HFFc6 (cell line): Measurements from ENCODE around the gene SIPA1L3. TPM values are rescaled to one million over a fixed set of nuclear protein-coding genes. Genes with fewer than 3 reads are reported as not detected.

Source experiments
- DNase-seq: peaks from one replicate; pipeline ENCODE4 v3.0.0-alpha.2; 2018
- H3K27ac Mint-ChIP-seq: 2 replicates; pipeline ENCODE4 v1.8.0; 2020; ENCODE audit warnings: mild to moderate bottlenecking, mixed read lengths
- H3K27me3 Mint-ChIP-seq: 2 replicates; pipeline ENCODE4 v1.8.0; 2021; ENCODE audit warnings: mild to moderate bottlenecking, moderate library complexity, mixed read lengths; ENCODE audit not compliant: insufficient read depth
- H3K36me3 Mint-ChIP-seq: 2 replicates; pipeline ENCODE4 v1.8.0; 2021; ENCODE audit warnings: low read depth, mixed read lengths
- H3K4me1 Mint-ChIP-seq: 2 replicates; pipeline ENCODE4 v1.8.0; 2020; ENCODE audit warnings: low read depth, mixed read lengths
- H3K4me3 Mint-ChIP-seq: 2 replicates; pipeline ENCODE4 v1.8.0; 2020; ENCODE audit warnings: mild to moderate bottlenecking, moderate library complexity, mixed read lengths
- H3K9me3 Mint-ChIP-seq: 2 replicates; pipeline ENCODE4 v1.8.0; 2020; ENCODE audit warnings: mild to moderate bottlenecking, mixed read lengths
- CTCF ChIP-seq: fragments of 200-600 bp; sonication (generic); IDR thresholded peaks from 2 replicates; pipeline ENCODE4 v1.5.0; 2021; ENCODE audit warnings: antibody characterized with exemption, mild to moderate bottlenecking
- total RNA-seq, 6 experiments: library from RNA; stranded (reverse); fragmentation: NEBNext Ultra II Directional; extraction: Animal tissue kit (Norgen Biotek cat#: 25700); gene quantifications; 2 replicates in 1 of 6; 3 replicates in 5 of 6; pipeline ENCODE4 v1.2.3, GENCODE V29; 2021

SIPA1L3 gene
- total RNA-seq, 6 experiments from 2014 or later: 34.0 to 46.7 (median 41.8) TPM

GRCh38 chr19:38208571-38208970 lies 301.6 kb downstream of the SIPA1L3 start:
- 0 out of 2 replicates have a peak, but pooled peaks cover 3% of the 10 kb centered on the region for H3K36me3 Mint-ChIP-seq

GRCh38 chr19:38209152-38209551 lies 302.1 kb downstream of the SIPA1L3 start:
- peak overlapping the region; percentile 84 for H3K27ac Mint-ChIP-seq
- peak overlapping the region; percentile 85 for H3K4me3 Mint-ChIP-seq
- H3K4me1 Mint-ChIP-seq: peaks cover 26% of the 10 kb centered on the region

More at GRCh38 chr19:38208571-38208970, 301.6 kb downstream of the SIPA1L3 start:
- DNase-seq: no peak
- Mint-ChIP-seq H3K4me3 (no peak overlapping the region), H3K9me3 (no peaks in the 10 kb centered on the region), H3K27ac (no peak overlapping the region), H3K4me1 (peaks cover 22% of the 10 kb centered on the region), H3K27me3 (peaks cover 5% of the 10 kb centered on the region; the same call in 1 of the 2 replicates)
- no peak for TF ChIP-seq CTCF

GRCh38 chr19:38209671-38210457 lies 302.9 kb downstream of the SIPA1L3 start:
- H3K27me3 Mint-ChIP-seq: peaks cover 5% of the 10 kb centered on the region; the same call in 1 of the 2 replicates
- no peak for TF ChIP-seq CTCF
- H3K4me1 Mint-ChIP-seq: peaks cover 30% of the 10 kb centered on the region
- peak; percentile 19 for DNase-seq
- H3K36me3 Mint-ChIP-seq: peaks cover 12% of the 10 kb centered on the region
- peak overlapping the region; percentile 85 for H3K4me3 Mint-ChIP-seq
- no peaks in the 10 kb centered on the region for H3K9me3 Mint-ChIP-seq
- H3K27ac Mint-ChIP-seq: peak overlapping the region; percentile 84

More at GRCh38 chr19:38209152-38209551, 302.1 kb downstream of the SIPA1L3 start:
- Mint-ChIP-seq H3K27me3 (peaks cover 5% of the 10 kb centered on the region; the same call in 1 of the 2 replicates), H3K9me3 (no peaks in the 10 kb centered on the region), H3K36me3 (peaks cover 7% of the 10 kb centered on the region)
- no peak for TF ChIP-seq CTCF
- no peak for DNase-seq

GRCh38 chr19:38210458-38210987 lies 303.5 kb downstream of the SIPA1L3 start:
- H3K36me3 Mint-ChIP-seq: peaks cover 12% of the 10 kb centered on the region
- peaks cover 5% of the 10 kb centered on the region; the same call in 1 of the 2 replicates for H3K27me3 Mint-ChIP-seq
- H3K4me1 Mint-ChIP-seq: peaks cover 30% of the 10 kb centered on the region
- H3K9me3 Mint-ChIP-seq: no peaks in the 10 kb centered on the region
- TF ChIP-seq CTCF: no peak
- no peak for DNase-seq
- H3K27ac Mint-ChIP-seq: peak overlapping the region; percentile 84
- H3K4me3 Mint-ChIP-seq: peak overlapping the region; percentile 85

- DNase-seq: no peak
- Mint-ChIP-seq H3K9me3 (no peaks in the 10 kb centered on the region), H3K4me1 (peaks cover 30% of the 10 kb centered on the region), H3K4me3 (0 out of 2 replicates have a peak overlapping the region, but pooled peaks have one; percentile 22), H3K36me3 (peaks cover 12% of the 10 kb centered on the region), H3K27ac (no peak overlapping the region), H3K27me3 (peaks cover 5% of the 10 kb centered on the region; the same call in 1 of the 2 replicates)
- peak; percentile 55 for TF ChIP-seq CTCF
Measured at GRCh38 chr19:38211151-38211591, 304.2 kb downstream of the SIPA1L3 start.
